HS-27A (cell line): ENCODE results near the gene NUDT6.

Experiments used
- DNase-seq: peaks from one replicate; pipeline ENCODE4 v3.0.0-alpha.2; 2012; ENCODE audit warnings: low read depth, missing footprints

NUDT6 gene

DNA sequence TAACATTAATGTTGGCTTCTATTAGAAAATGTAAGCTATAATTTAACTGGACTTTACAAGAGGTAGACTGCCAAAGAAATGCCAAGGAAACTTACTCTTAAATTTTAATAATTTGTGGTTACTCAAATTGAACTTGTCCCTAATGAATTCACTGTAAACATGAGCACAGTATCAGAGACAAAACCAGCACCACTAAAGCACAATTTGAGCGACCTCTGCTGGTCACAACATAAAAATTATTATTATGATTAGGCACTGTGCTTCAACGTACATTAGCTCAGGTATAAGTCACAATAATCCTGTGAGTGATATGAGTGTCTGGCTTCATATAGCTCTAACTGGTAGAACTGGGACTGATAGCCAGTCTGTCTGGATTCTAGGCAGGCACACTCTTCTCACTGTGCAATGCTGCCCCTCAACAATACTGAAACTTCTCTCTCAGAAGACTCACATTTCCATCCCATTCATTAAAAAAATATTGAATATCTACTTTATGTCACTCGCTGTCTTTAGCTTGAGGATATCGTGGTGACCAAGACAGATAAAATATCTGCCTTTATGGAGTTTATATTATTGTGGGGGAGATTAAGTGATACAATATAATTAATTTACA is 8.0 kb downstream of the NUDT6 start:
- DNase-seq, result peak; percentile 46

DNA sequence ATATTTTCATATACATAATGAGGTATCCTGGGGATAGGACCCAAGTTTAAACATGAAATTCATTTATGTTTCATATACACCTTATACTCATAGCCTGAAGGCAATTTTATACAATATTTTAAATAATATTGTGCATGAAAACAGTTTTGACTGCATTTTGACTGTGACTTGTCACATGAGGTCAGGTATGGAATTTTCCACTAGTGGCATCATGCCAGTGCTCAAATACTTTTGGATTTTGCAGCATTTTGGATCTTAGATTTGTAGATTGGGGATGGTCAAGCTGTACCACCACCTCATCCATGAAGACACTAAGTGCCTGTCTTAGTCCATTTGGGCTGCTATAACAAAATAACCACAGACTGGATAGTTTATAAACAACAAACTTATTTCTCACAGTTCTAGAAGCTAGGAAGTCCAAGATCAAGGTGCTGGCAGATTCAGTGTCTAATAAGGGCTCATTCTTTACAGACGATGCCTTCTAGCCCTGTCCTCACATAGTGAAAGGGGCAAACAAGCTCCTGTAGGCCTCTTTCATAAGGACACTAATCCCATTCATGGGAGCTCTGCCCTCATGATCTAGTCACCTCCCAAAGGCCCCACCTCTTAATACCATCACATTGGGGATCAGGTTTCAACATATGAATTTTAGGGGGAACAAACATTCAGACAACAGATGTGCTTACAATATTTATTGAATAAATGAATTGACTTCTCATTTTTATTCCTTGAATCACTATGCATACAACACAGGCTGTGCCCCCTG is 9.4 kb downstream of the NUDT6 start:
- DNase-seq, result no peak

DNA sequence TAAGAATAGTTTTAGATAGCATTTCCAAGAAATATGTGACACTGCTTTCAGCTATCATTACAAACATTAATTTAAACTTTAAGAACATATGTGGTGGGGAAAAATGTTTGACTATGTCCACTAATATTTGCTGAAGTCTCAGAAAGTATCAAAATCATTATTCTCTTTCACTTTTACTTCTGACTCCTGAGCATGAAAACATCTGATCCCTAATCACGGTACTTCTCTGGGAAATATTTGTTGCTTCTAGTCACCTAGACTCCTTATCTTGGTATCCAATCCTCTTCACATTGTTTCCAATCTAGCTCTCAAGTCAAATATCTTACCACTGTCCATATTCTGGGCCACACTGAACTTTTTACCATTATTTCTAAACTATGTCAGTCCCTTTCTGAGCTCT is 10.8 kb downstream of the NUDT6 start:
- DNase-seq, result no peak

DNA sequence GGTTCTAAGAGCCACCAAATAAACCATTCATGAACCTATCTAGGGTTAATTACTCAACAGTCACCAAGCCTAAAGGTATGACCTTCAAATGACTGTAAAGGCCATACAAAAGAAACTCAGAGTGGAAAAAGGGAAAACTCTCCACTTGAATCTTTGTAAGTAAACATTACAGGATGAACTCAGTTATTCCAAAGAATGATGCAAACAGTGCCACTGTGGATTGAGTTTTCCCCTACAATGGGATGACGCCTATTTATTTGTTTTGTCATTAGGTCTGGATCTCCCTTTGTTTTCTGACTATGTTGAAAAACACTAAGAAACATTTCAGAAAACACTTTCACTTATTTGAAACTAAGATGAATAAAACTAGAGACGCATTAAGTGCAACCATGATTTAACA is 12.7 kb downstream of the NUDT6 start:
- no peak for DNase-seq

DNA sequence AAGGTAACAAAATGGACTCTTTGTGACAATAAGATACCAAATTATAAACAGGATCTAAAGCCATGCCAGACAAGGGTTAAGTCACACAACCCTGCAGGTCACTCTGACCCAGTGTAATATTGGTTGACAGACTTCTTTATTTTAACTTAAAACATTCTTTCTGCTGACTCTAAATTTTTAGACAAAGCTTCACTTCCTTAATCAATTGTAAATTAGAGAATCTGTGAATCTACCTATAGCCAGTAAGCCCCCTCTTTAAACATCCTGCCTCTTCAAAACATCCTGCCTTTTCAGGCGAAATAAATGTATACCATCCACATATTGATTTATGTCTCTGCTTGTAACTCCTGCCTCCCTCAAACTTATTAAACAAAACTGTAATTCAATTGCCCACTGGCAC is 14.2 kb downstream of the NUDT6 start:
- no peak for DNase-seq

DNA sequence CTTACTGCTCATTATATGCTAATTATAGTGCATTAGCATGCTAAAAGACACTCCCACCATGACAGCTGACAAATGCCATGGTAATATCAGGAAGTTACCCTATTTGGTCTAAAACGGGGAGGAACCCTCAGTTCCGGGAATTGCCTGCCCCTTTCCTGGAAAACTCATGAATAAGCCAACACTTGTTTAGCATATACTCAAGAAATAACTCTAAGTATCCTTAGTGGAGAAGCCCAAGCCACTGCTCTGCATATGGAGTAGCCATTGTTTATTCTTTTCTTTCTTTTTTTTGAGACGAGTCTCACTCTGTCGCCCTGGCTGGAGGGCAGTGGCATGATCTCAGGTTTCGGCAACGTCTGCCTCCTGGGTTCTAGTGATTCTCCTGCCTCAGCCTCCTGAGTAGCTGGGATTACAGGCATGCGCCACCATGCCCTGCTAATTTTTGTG is 15.5 kb downstream of the NUDT6 start:
- DNase-seq, result no peak

DNA sequence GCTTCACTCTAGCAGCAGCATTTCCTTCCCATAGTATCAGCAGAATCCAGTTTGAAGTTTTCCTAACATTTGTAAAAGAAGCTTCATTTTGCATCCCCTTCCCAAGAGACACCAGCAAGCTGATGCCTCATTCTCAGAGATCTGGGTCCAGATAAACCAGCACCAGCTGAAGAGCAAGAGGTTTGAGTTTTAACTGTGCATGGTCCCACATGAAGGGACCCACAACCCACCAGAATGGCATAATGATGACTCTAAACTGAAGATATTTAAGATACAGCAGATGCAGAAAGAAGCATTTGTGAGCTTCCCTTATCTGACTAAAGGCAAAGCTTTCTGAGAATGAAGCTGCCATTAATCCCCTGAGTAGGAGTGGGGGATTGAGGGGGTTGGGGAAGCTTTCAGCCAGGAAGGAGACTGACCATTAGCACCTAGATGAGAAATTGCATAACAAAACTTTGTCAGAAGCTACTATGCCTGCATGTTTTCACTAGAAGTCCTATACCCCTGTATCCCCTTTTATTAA is 18.6 kb downstream of the NUDT6 start:
- no peak for DNase-seq

DNA sequence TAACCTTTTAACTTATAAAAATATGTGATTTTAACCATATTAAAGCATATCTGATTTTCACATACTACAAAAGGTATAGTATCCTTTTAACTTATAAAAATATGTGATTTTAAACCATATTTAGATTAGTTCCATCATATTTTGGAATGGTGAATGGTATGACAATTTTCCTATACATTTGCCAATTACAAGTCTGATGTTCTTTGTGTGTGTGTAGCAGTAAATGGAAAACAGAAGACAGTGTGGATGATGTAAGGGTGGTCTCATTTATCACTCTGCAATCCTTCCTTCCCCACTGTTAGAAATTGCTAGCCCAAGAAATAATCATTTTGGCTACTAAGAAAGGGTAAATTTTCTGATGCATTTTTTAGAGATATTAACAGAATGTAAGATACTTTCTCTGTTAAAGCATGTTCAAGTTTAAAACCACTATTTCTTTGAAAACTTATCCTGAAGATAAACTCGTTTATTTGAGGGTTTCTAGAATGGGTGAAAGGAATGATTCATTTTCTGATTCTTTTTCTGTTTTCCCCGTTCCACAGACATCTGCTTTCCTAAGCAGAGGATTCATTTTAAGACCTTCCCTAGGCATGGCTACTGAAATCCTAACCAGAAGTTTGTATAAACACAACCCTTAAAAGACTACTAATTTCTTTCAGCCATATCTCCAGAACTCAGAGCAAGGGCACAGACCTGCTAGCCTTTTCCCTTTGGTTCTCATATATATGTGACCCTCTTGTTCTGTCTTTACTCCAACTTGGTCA is 21.0 kb downstream of the NUDT6 start:
- no peak for DNase-seq

DNA sequence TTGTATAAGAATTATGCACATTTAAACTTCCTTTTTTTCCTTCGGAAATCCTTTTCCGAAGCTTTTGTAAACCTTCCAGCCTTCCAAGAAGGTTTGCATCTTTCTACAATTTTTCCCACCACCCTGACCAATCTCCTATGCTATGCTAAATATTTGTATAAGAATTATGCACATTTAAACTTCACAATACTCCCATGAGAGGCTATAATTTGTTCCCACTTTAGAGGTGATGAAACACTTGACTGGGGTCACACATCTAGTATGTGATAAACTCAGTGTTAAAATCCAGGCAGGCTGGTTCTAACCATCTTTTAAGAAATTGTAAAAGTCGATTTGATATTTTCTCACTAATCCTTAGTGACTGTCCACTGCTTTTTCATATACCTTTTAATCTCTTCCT is 22.1 kb downstream of the NUDT6 start:
- no peak for DNase-seq

DNA sequence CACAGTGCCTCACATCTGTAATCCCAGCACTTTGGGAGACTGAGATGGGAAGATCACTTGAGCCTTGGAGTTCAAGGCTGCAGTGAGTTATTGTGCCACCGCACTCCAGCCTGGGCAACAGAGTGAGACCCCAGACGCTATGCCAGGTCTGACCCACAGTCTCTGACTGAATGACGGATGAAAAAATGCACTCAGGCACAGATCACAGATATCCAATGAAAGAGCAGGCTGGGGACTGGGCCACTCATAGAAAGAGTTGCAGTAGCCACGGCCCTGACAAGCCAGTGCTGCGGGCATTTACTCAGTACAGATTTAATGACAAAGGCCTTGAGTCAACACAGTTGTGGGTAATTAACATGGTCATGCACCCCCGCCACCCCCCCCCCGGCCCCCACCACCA is 22.7 kb downstream of the NUDT6 start:
- DNase-seq, result no peak

DNA sequence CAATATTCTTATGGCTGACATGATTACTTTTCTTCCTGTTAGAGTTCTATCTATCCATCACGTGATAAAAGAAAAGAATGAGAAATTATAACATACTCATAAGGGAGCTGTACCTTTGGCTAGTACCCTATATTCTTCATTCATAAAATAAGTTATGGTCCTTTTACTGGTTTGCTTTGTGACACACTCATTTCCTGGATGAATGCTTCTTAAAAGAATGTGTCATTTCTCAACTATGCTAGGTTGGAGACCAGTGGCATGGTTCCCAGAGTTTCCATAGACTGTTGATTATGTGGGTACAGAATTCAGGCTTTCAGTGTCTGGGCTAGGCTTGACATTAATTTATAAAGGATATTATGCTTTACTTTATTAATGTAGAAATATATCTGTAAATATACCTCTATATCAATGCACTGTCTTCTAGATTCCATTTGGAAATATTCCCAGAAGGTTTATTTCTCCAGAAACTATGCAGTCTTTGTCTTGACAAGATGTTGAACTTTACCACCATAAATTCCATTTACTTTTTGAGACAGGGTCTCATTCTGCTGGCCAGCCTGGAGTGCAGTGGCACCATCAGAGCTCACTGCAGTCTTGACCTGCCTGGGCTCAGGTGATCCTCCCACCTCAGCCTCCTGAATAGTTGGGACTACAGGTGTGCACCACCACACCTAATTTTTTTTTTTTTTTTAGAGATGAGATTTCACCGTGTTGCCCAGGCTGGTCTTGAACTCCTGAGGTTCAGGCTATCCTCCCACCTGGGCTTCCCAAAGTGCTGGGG is 23.8 kb downstream of the NUDT6 start:
- peak; percentile 74 for DNase-seq

DNA sequence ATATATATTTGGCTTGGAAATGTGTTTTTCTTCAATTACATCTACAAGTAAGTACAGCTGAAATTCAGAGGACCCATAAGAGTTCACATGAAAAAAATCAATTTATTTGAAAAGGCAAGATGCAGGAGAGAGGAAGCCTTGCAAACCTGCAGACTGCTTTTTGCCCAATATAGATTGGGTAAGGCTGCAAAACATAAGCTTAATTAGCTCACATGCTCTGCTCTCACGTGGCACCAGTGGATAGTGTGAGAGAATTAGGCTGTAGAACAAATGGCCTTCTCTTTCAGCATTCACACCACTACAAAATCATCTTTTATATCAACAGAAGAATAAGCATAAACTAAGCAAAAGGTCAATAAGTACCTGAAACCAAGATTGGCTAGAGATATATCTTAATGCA is 26.1 kb downstream of the NUDT6 start:
- no peak for DNase-seq

DNA sequence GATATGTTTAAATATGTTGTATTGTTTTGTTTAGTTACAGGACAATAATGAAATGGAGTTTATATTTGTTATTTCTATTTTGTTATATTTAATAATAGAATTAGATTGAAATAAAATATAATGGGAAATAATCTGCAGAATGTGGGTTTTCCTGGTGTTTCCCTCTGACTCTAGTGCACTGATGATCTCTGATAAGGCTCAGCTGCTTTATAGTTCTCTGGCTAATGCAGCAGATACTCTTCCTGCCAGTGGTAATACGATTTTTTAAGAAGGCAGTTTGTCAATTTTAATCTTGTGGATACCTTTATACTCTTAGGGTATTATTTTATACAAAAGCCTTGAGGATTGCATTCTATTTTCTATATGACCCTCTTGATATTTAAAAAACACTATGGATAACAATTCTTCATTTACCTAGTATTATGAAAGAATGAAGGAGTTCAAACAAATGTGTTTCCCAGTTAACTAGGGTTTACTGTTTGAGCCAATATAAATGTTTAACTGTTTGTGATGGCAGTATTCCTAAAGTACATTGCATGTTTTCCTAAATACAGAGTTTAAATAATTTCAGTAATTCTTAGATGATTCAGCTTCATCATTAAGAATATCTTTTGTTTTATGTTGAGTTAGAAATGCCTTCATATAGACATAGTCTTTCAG is 26.9 kb downstream of the NUDT6 start:
- DNase-seq, result no peak

DNA sequence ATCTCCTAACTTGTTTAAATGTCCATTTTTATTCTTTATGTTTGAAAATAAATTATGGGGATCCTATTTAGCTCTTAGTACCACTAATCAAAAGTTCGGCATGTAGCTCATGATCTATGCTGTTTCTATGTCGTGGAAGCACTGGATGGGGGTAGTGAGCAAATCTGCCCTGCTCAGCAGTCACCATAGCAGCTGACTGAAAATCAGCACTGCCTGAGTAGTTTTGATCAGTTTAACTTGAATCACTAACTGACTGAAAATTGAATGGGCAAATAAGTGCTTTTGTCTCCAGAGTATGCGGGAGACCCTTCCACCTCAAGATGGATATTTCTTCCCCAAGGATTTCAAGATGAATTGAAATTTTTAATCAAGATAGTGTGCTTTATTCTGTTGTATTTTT is 27.6 kb downstream of the NUDT6 start:
- DNase-seq, result no peak

DNA sequence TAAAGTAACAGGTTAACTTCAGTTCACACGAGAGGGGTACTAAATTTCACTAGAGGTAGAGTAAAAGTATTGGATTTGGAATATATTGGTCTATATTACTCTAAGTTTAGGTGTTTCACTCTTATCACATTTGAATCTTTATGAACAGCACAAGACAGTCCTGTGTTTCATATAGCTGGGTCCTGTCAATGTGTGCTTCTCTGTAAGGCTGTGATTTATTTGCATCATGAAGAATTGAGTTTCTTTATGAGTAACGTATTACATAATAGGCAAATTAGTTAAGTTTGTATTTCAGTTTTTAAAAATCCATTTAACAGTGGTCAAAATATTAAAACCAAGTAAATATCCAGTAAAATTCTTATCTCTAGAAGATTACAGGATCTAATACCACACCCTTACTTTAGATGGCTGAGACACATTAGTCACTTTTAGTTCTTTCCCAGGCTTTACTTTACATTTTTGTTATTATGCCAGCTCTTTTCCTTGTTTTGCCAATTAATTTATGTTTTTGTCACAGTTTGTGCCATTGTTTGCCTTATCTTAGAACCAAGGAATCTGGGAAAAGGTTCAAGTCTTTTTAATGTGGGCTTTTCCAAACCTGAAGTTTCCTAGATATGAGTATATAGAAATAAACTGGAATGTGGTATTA is 32.1 kb downstream of the NUDT6 start:
- DNase-seq, result no peak

DNA sequence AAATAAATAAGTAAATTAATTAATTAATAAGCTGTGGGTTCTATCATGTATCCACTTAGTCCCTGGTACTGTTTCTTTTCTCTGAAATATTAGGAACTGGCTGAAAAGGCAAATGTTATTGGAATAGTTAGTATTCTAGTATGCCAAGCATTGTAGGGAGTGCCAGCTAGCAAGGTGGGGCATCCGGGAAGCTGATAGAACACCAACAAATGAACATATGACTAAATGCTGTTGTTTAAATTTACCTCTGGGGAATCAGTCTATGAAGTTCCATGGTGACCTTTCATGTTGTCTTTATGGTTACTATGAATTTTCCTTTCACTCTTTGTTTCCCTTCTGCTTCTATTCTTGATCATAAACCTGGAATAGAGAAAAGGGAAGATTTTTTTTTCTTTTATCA is 32.7 kb downstream of the NUDT6 start:
- no peak for DNase-seq

DNA sequence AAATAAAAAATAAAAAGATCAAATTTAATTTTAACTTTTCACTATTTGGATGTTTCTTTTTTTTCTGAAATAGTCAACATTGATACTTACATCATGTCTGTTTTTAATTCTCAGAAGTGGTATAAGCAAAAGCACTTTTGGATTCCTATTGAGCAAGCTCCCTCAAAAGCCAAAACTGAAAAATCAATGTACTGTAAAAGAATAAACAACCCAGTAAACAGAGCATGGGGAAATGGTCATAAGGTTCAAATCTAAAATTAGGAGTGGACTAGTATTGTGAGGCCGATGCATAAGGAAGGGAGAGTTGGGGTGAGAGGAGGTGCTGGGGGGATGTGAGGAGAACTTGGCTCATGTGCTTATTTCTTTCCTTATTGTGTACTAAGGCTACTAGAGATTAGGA is 37.9 kb downstream of the NUDT6 start:
- no peak for DNase-seq

DNA sequence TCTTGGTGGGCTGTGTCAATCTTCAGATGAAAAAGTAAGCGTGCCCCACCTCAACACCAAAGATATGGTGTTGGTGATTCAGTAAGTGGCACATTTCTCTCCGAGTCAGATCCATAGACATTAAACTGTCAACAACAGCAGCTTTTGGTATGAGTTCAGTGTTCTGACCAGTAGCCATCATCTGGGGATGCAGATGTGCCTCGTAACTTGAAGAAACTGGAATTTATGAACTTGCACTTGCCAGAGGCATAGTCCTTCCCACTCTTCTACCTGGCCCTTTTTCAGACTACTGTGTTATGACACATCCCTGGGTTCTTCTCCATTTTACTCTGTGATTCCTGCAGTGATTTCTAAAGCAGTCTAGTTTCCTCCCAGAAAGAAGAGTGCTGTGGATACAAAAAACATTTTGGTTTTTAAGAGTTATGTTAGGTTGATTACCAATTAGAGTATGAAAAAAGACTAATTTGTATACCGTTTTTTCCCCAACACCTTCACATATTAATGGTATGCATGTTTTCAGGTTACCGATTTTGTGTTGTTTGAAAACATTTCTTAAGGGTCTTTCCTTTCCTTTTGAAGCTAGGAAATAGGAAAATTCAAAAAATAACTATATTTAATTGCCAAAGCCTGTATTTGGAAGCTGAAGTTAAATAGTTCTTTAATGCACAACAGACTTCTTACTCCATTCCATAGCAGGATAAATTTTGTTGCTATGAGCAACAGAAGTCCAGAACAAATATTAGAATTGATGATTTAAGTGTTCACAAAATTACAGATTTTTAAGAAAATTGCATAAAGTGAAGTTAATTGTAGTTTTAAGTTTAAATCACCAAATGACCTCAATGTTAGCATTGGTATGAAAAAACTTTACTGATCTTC is 39.3 kb downstream of the NUDT6 start:
- DNase-seq, result no peak

DNA sequence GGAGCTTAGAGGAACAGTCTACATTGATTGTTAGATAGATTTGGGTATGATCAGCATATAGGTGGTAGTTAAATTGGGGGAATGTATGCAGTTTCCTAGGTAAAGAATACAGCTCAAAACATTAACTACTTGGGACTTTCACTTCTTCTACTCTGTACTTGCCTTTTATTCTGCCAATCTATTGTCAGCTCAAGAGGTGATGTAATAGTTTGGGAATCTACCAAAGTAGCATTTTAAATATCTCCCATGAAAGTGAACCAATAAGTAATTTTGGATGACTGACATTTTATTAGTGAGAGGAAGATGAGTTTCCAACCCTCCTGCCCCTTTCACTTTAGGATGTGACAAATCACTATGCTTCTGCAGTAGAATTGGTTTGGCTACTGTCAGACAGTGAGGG is 43.4 kb downstream of the NUDT6 start:
- DNase-seq, result no peak

DNA sequence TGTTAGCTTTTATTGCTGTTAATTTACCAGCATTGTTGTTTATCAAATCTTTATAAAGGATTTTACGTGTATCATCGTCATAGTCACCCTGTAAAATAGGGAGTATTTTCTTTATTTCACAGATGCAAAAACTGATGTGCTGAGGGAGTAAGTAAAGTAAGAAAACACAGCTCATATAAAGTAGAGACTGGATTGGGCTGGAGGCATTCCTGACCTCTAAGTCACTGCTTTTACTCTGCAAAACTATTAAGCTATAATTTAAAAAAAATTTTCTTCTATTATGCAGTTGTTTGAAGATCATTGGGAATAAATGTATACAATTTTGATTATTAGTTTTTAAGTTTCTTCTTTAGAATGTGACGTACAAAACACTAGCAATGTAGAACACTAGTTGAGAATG is 45.9 kb downstream of the NUDT6 start:
- DNase-seq, result no peak
